Astrocyte of the spinal cord (primary cell): ENCODE measurements around the gene MCF2L2.
"Not testable (repeated sequence)": the region's sequence is repeated elsewhere in the genome, so short reads cannot be mapped to it uniquely, and the experiment has no call there.

Source experiments
- DNase-seq: peaks from one replicate; pipeline ENCODE4 v3.0.0; 2011; ENCODE audit warnings: low read depth, low spot score
- H3K4me3 ChIP-seq: 2 replicates; pipeline ENCODE4 v1.5.1; 2011; ENCODE audit warnings: low read depth, mild to moderate bottlenecking, low read length, moderate library complexity
- CTCF ChIP-seq: IDR thresholded peaks from 2 replicates; pipeline ENCODE4 v1.5.1; 2012; ENCODE audit warnings: low read depth, mild to moderate bottlenecking, low read length, inconsistent platforms
- in situ Hi-C: cut with HindIII; loops from 2 replicates; pipeline ENCODE4 v1.10.0; 2017; ENCODE audit warnings: low sequenced_read_pairs

The MCF2L2 gene

GRCh38 chr3:183468424-183468823 lies 40.0 kb upstream of the MCF2L2 start:
- in situ Hi-C loops, result no loop called here
- no peak overlapping the region for H3K4me3 ChIP-seq
- DNase-seq, result no peak
- TF ChIP-seq CTCF, result no peak

DNA sequence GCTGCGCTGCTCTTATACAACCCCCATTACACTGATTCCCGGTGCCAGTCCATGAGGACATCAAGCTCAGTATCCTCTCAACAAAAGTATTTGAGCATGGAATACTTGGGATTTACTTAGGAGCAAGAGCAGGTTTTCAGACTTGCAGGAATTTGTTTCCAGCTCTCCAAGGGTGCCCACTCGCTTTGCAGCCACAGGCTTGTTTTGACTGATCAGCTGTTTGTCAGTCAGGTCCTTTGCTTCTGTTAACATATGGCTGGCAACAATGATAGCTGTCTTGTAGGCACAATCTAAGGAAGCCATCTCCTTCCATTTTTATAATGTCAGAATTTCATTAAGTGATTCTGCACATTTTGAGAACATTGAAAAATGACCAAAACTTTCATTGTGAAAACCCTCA lies 38.2 kb upstream of the MCF2L2 start:
- TF ChIP-seq CTCF, result no peak
- in situ Hi-C loops, result no loop called here
- no peak overlapping the region for H3K4me3 ChIP-seq
- no peak for DNase-seq

GRCh38 chr3:183465710-183466109 lies 37.3 kb upstream of the MCF2L2 start:
- H3K4me3 ChIP-seq, DNase-seq, in situ Hi-C loops: not testable (repeated sequence)

GRCh38 chr3:183464480-183464879 lies 36.1 kb upstream of the MCF2L2 start:
- no peak for DNase-seq
- TF ChIP-seq CTCF, result no peak
- in situ Hi-C loops, result no loop called here
- H3K4me3 ChIP-seq, result no peak overlapping the region

- no peak for TF ChIP-seq CTCF
- no peak for DNase-seq
- in situ Hi-C loops, result no loop called here
- no peak overlapping the region for H3K4me3 ChIP-seq
Measured at GRCh38 chr3:183460081-183461055, 31.9 kb upstream of the MCF2L2 start.

DNA sequence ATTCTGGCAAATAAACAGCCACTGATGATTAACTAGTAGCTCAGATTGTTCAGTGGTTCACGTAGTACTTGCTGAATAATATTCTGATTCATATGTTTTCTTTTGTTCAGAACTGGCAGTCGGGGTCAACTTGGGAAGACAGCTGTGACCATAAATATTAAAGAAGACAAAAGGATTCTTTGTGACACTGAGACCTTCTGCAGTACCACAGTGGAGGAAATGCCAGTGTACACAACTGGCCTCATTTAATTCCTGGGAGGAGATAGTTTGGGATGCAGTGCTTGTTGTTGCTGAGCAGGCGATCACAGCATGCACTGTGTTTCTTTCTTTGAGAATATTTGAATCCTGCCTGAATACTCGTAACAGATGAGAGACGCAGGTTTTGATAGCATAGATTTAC lies 26.7 kb upstream of the MCF2L2 start:
- no peak overlapping the region for H3K4me3 ChIP-seq
- in situ Hi-C loops, result no loop called here
- peak; percentile 75 for DNase-seq
- TF ChIP-seq CTCF, result no peak

GRCh38 chr3:183454064-183454463 lies 25.6 kb upstream of the MCF2L2 start:
- no peak for TF ChIP-seq CTCF
- H3K4me3 ChIP-seq, result no peak overlapping the region
- no peak for DNase-seq
- in situ Hi-C loops, result no loop called here
